H4 (cell line): Measurements from ENCODE around the gene DES. TPM values are rescaled to one million over a fixed set of nuclear protein-coding genes. Genes with fewer than 3 reads are reported as not detected.

Experiments used
- DNase-seq: peaks from one replicate; pipeline ENCODE4 v3.0.0-alpha.2; 2015; ENCODE audit warnings: low spot score
- total RNA-seq: library from RNA; depleted of rRNA; stranded (reverse); fragments of >200 nt; shearing (Covaris generic); gene quantifications from 2 replicates; pipeline ENCODE4 v1.2.3, GENCODE V29; 2014

DES gene
- total RNA-seq, 1 experiment from 2014 or later = 1.2 TPM

- DNase-seq = peak; percentile 97
Measured at GRCh38 chr2:219453671-219454590, 35.8 kb downstream of the DES start.

- DNase-seq = no peak
Measured at GRCh38 chr2:219455581-219455980, 37.4 kb downstream of the DES start.

GRCh38 chr2:219457784-219458369 is 39.7 kb downstream of the DES start:
- no peak for DNase-seq

GRCh38 chr2:219458996-219459395 is 40.8 kb downstream of the DES start:
- DNase-seq = no peak

- DNase-seq = peak; percentile 45
Measured at GRCh38 chr2:219459460-219460311, 41.5 kb downstream of the DES start.

- DNase-seq = no peak
Measured at GRCh38 chr2:219460424-219460926, 42.3 kb downstream of the DES start.

GRCh38 chr2:219461047-219461514 is 42.9 kb downstream of the DES start:
- no peak for DNase-seq

- DNase-seq = no peak
Measured at GRCh38 chr2:219461669-219462068, 43.5 kb downstream of the DES start.

- DNase-seq = no peak
Measured at GRCh38 chr2:219462349-219462748, 44.2 kb downstream of the DES start.

- no peak for DNase-seq
Measured at GRCh38 chr2:219464286-219465032, 46.3 kb downstream of the DES start.

- no peak for DNase-seq
Measured at GRCh38 chr2:219465659-219466561, 47.7 kb downstream of the DES start.

GRCh38 chr2:219466816-219467735 is 48.9 kb downstream of the DES start:
- no peak for DNase-seq

GRCh38 chr2:219467736-219468075 is 49.5 kb downstream of the DES start:
- DNase-seq = no peak

GRCh38 chr2:219468410-219469185 is 50.4 kb downstream of the DES start:
- no peak for DNase-seq

- DNase-seq = peak; percentile 47
Measured at GRCh38 chr2:219469186-219469724, 51.1 kb downstream of the DES start.

GRCh38 chr2:219470429-219470828 is 52.3 kb downstream of the DES start:
- no peak for DNase-seq

- no peak for DNase-seq
Measured at GRCh38 chr2:219471476-219472371, 53.5 kb downstream of the DES start.
